HUES64 (cell line): Measurements from ENCODE around the gene TTC39C.

Source experiments
- H3K27ac ChIP-seq: 2 replicates; pipeline ENCODE4 v1.7.0; 2013; ENCODE audit warnings: low read depth, low read length, inconsistent platforms
- H3K27me3 ChIP-seq: 2 replicates; pipeline ENCODE4 v1.6.1; 2013; ENCODE audit warnings: mild to moderate bottlenecking, low read length; ENCODE audit not compliant: insufficient read depth
- H3K36me3 ChIP-seq: 2 replicates; pipeline ENCODE4 v1.6.1; 2013; ENCODE audit warnings: mild to moderate bottlenecking, low read length; ENCODE audit not compliant: insufficient read depth
- H3K4me1 ChIP-seq: 2 replicates; pipeline ENCODE4 v1.6.1; 2013; ENCODE audit warnings: mild to moderate bottlenecking, low read length, moderate library complexity; ENCODE audit not compliant: insufficient read depth
- H3K4me3 ChIP-seq: 2 replicates; pipeline ENCODE4 v1.5.1; 2013; ENCODE audit warnings: mild to moderate bottlenecking, low read length, moderate library complexity
- H3K9ac ChIP-seq: 2 replicates; pipeline ENCODE4 v1.6.1; 2013; ENCODE audit warnings: mild to moderate bottlenecking, low read depth, low read length
- H3K9me3 ChIP-seq: 2 replicates; pipeline ENCODE4 v1.6.1; 2013; ENCODE audit warnings: low read depth, low read length; ENCODE audit not compliant: insufficient read depth
- WGBS: fragments of 150-250, 120-280 bp; methylation state at CpG from one replicate; pipeline ENCODE4 v1.1.7; 2013; ENCODE audit warnings: missing lambda C conversion rate; 5-methylcytosine and 5-hydroxymethylcytosine counted together

The TTC39C gene

DNA sequence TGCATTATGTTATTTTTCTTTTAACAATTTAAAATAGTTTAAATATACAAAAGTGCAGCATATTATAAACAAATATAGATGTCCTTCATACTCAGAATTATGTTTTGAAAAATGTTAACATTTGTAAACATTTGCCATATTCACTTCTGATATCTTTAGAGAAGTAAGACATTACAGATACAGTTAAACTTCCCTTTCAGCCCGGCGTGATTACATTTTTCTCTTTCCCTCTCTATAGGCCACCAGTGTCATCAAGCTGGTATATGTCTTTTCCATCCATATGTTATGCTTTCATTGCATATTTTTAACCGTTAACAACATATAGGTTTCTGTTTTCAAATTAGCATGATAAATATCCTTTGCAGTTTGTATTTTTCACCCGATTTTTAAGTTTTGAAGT lies 27.1 kb downstream of the TTC39C start:
- 98% methylated on average over 3 of the region's 4 CpGs for WGBS
- H3K27ac ChIP-seq = no peak overlapping the region
- no peaks in the 10 kb centered on the region for H3K4me1 ChIP-seq
- no peak overlapping the region for H3K4me3 ChIP-seq
- H3K36me3 ChIP-seq = no peaks in the 10 kb centered on the region
- no peaks in the 10 kb centered on the region for H3K27me3 ChIP-seq
- H3K9ac ChIP-seq = no peak overlapping the region
- peaks cover 5% of the 10 kb centered on the region; the same call in 1 of the 2 replicates for H3K9me3 ChIP-seq

DNA sequence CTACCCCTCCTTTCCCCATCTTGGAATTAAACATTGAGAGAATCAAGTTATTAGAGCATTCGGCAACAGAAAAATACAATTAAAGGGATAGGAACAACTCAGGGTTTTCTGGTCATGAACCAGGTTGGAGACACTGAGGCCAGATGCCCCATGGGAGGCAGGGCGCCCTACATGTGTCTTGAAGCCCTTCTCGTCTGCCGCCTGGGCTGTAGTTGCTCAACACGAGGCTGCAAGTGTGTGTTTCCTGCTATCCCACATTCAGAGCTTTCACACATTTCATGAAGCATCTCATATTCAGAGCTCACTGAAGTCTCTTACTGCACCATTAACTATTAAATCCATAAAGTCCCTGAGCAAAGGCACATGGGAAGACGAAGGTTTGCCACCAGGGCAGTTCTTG lies 28.8 kb downstream of the TTC39C start:
- no peak overlapping the region for H3K4me3 ChIP-seq
- no peaks in the 10 kb centered on the region for H3K4me1 ChIP-seq
- 92% methylated on average over 6 of the region's 6 CpGs for WGBS
- H3K27ac ChIP-seq = no peak overlapping the region
- peaks cover 5% of the 10 kb centered on the region; the same call in 1 of the 2 replicates for H3K9me3 ChIP-seq
- H3K9ac ChIP-seq = no peak overlapping the region
- H3K27me3 ChIP-seq = no peaks in the 10 kb centered on the region
- H3K36me3 ChIP-seq = no peaks in the 10 kb centered on the region

DNA sequence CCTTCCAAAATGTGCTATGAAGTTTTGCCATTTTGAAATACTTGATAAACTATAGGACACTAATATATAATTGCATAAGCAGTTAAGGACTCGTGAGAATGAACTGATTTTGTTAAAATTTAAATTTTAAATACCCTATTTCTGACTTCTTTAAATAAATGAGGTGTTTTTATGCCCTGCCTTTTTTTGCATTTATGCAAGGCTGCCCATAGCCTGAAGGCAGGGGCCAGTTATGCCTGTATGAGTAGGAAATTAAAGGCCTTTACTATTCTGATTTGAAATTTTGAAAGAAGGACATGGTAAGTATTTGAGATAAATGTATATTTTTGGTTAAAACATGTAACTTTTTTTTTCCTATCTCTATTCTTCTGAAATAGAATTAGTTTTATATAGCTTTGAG lies 33.7 kb downstream of the TTC39C start:
- H3K9ac ChIP-seq = no peak overlapping the region
- no CpG with 5 or more reads among the region's 1 CpG for WGBS
- no peaks in the 10 kb centered on the region for H3K27me3 ChIP-seq
- no peaks in the 10 kb centered on the region for H3K4me1 ChIP-seq
- no peaks in the 10 kb centered on the region for H3K9me3 ChIP-seq
- H3K36me3 ChIP-seq = no peaks in the 10 kb centered on the region
- H3K4me3 ChIP-seq = no peak overlapping the region
- H3K27ac ChIP-seq = no peak overlapping the region

GRCh38 chr18:24049142-24049541 lies 34.6 kb downstream of the TTC39C start:
- 100% methylated on average over 2 of the region's 3 CpGs for WGBS
- no peaks in the 10 kb centered on the region for H3K4me1 ChIP-seq
- no peak overlapping the region for H3K4me3 ChIP-seq
- H3K27ac ChIP-seq = no peak overlapping the region
- H3K9me3 ChIP-seq = no peaks in the 10 kb centered on the region
- no peaks in the 10 kb centered on the region for H3K36me3 ChIP-seq
- H3K9ac ChIP-seq = no peak overlapping the region
- no peaks in the 10 kb centered on the region for H3K27me3 ChIP-seq

DNA sequence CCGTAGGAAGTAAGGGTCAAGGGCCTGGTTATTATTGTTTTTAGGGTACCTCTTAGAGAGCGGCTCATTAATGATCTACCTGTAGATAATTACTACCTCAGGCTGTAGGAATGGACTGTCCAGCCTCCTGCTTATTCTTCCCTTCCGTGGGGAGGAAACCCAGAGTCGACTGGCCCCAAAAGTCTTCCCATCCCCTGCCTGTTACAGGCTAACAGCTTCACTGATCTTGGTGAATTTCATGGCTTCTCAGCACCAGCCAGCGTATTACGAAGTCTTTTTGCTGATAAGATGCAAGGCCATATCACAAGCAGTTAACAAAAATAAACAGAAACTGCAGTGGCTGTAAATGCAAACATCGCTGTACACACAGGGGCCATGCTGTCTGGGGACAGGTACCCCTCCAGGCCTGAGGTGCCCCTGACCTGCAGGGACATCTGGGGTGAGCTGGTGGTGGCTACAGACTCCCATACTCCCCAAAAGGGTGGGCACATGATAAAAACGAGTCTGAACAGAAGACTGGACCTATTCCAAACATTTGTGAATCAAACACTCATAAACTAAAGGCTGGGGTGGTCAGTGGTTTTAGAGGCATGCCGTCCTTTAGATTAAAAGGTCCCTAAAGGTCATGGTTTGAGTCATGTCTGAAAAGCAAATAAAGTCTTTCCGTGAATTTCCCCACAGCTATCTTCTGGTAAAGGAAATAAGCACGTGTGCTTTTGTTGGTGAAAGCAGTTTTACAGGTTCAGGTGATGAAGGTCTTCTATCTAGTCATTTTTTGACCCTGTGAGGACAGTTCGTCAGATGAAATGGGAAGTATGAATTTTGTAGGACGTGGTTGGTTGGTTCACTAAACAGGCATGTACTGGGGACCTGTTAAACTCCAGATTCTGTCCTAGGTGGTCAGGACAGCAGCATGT lies 36.7 kb downstream of the TTC39C start:
- H3K9me3 ChIP-seq = no peaks in the 10 kb centered on the region
- no peak overlapping the region for H3K4me3 ChIP-seq
- H3K27me3 ChIP-seq = no peaks in the 10 kb centered on the region
- H3K4me1 ChIP-seq = peaks cover 12% of the 10 kb centered on the region; the same call in 1 of the 2 replicates
- WGBS = 90% methylated on average over 13 of the region's 13 CpGs
- H3K36me3 ChIP-seq = no peaks in the 10 kb centered on the region
- H3K27ac ChIP-seq = no peak overlapping the region
- no peak overlapping the region for H3K9ac ChIP-seq

- no peak overlapping the region for H3K4me3 ChIP-seq
- no peak overlapping the region for H3K9ac ChIP-seq
- no peaks in the 10 kb centered on the region for H3K36me3 ChIP-seq
- WGBS = 95% methylated on average over 7 of the region's 7 CpGs
- H3K9me3 ChIP-seq = no peaks in the 10 kb centered on the region
- no peaks in the 10 kb centered on the region for H3K27me3 ChIP-seq
- H3K27ac ChIP-seq = no peak overlapping the region
- peaks cover 14% of the 10 kb centered on the region; the same call in 1 of the 2 replicates for H3K4me1 ChIP-seq
Measured at GRCh38 chr18:24052053-24052452, 37.5 kb downstream of the TTC39C start.

GRCh38 chr18:24053211-24053610 lies 38.7 kb downstream of the TTC39C start:
- Histone ChIP-seq H3K36me3 (no peaks in the 10 kb centered on the region), H3K9ac (no peak overlapping the region), H3K4me3 (no peak overlapping the region), H3K9me3 (no peaks in the 10 kb centered on the region), H3K4me1 (peaks cover 14% of the 10 kb centered on the region; the same call in 1 of the 2 replicates), H3K27ac (no peak overlapping the region), H3K27me3 (no peaks in the 10 kb centered on the region)
- 88% methylated on average over 3 of the region's 4 CpGs for WGBS

- 89% methylated on average over 3 of the region's 4 CpGs for WGBS
- Histone ChIP-seq H3K27ac (no peak overlapping the region), H3K9ac (no peak overlapping the region), H3K27me3 (no peaks in the 10 kb centered on the region), H3K36me3 (no peaks in the 10 kb centered on the region), H3K9me3 (no peaks in the 10 kb centered on the region), H3K4me1 (peaks cover 14% of the 10 kb centered on the region; the same call in 1 of the 2 replicates), H3K4me3 (no peak overlapping the region)
Measured at GRCh38 chr18:24054130-24054529, 39.6 kb downstream of the TTC39C start.

DNA sequence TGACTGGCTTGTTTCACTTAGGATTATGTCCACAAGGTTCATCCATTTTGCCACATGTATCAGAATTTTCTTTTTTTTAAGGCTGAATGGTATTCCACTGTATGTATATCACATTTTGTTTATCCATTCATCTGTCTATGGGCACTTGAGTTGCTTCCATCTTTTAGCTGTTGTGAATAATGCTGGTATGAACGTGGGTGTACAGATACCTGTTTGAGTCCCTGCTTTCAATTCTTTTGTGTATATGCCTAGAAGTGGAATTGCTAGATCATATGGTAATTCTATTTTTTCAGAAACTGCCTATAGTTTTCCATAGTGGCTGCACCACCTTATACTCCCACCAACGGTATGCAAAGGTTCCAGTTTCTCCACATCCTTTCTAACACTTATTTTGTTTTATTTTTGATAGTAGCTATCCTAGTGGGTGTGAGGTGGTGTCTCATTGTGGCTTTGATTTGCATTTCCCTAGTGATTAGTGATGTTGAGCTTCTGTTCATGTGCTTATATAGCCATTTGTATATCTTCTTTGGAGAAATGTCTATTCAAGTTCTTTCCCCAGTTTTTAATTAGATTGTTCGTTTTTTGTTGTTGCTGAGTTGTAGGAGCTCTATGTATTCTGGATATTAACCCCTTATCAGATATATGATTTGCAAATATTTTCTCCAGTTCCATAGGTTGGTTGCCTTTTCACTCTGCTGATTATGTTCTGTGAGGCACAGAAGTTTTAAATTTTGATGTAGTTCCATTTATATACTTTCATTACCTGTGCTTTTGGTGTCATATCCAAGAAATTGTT lies 40.7 kb downstream of the TTC39C start:
- Histone ChIP-seq H3K9me3 (no peaks in the 10 kb centered on the region), H3K4me3 (no peak overlapping the region), H3K27ac (no peak overlapping the region), H3K4me1 (peaks cover 14% of the 10 kb centered on the region; the same call in 1 of the 2 replicates), H3K27me3 (no peaks in the 10 kb centered on the region), H3K9ac (no peak overlapping the region), H3K36me3 (no peaks in the 10 kb centered on the region)
- WGBS = 100% methylated on average over 1 of the region's 3 CpGs

GRCh38 chr18:24055878-24056277 lies 41.3 kb downstream of the TTC39C start:
- no peak overlapping the region for H3K9ac ChIP-seq

DNA sequence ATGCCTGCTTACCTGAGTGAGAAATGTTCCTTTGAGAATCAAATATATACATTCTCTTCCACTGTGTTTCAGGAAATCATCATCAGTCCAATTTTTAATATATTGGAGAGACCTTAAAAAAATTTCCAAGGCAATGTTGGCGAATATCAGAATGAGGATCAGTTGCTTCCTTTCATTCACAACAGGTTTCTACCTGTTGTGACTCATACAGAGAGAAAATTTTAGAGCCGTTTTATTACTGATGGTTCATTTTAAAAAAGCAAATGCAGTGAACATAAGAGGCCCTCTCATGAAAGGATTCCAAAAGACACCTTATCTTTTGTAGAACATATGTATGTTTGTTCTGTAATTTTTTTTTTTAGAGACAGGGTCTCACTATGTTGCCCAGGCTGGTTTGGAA lies 42.0 kb downstream of the TTC39C start:
- Histone ChIP-seq H3K27me3 (no peaks in the 10 kb centered on the region), H3K9me3 (no peaks in the 10 kb centered on the region), H3K4me1 (peaks cover 14% of the 10 kb centered on the region; the same call in 1 of the 2 replicates), H3K9ac (no peak overlapping the region), H3K27ac (no peak overlapping the region), H3K4me3 (no peak overlapping the region), H3K36me3 (no peaks in the 10 kb centered on the region)
- 96% methylated on average over 2 of the region's 2 CpGs for WGBS

More at GRCh38 chr18:24055878-24056277, 41.3 kb downstream of the TTC39C start:
- H3K9me3 ChIP-seq = no peaks in the 10 kb centered on the region
- 71% methylated on average over 2 of the region's 2 CpGs for WGBS
- H3K4me1 ChIP-seq = peaks cover 14% of the 10 kb centered on the region; the same call in 1 of the 2 replicates
- H3K27ac ChIP-seq = no peak overlapping the region
- H3K36me3 ChIP-seq = no peaks in the 10 kb centered on the region
- no peak overlapping the region for H3K4me3 ChIP-seq
- no peaks in the 10 kb centered on the region for H3K27me3 ChIP-seq
